ENCODE results near the gene HLF. TPM values are rescaled to one million over a fixed set of nuclear protein-coding genes. Genes with fewer than 3 reads are reported as not detected.

Gene HLF
- total and polyA plus RNA-seq, 2 donors = 0.57 to 1.8 TPM

- Histone ChIP-seq H3K27ac (ENCODE audit: low read depth in 1 of 2, low read length in 1 of 2) (no peak overlapping the region), H3K9me3 (ENCODE audit: control insufficient read depth in 2 of 2, insufficient read depth in 1 of 2, low read length in 1 of 2) (no peaks in the 10 kb centered on the region), H3K4me1 (ENCODE audit: control insufficient read depth in 2 of 2, insufficient read depth in 2 of 2, low read length in 2 of 2) (peaks cover 9 to 12% of the 10 kb centered on the region in 2 donors), H3K36me3 (ENCODE audit: control insufficient read depth in 2 of 2, insufficient read depth in 2 of 2, low read length in 1 of 2) (no peaks in the 10 kb centered on the region), H3K27me3 (ENCODE audit: control insufficient read depth in 2 of 2, insufficient read depth in 1 of 2, low read length in 1 of 2) (no peaks in the 10 kb centered on the region), H3K4me3 (ENCODE audit: low read length in 2 of 2) (no peak overlapping the region)
- WGBS = 98% methylated on average over 2 of the region's 2 CpGs
- no peak for DNase-seq (ENCODE audit: low read depth in 6 of 9, low spot score in 9 of 9)
These were observed 22.3 kb upstream of the HLF start for GRCh38 chr17:55242476-55242875.

- no peak overlapping the region for H3K27ac ChIP-seq (ENCODE audit: low read depth in 1 of 2, low read length in 1 of 2)
- H3K4me3 ChIP-seq (ENCODE audit: low read length in 2 of 2) = no peak overlapping the region
- no peaks in the 10 kb centered on the region for H3K4me1 ChIP-seq (ENCODE audit: control insufficient read depth in 2 of 2, insufficient read depth in 2 of 2, low read length in 2 of 2)
- no peaks in the 10 kb centered on the region for H3K27me3 ChIP-seq (ENCODE audit: control insufficient read depth in 2 of 2, insufficient read depth in 1 of 2, low read length in 1 of 2)
- DNase-seq (ENCODE audit: low read depth in 6 of 9, low spot score in 9 of 9) = no peak
- WGBS = 91% methylated on average over 3 of the region's 3 CpGs
- no peaks in the 10 kb centered on the region for H3K36me3 ChIP-seq (ENCODE audit: control insufficient read depth in 2 of 2, insufficient read depth in 2 of 2, low read length in 1 of 2)
- H3K9me3 ChIP-seq (ENCODE audit: control insufficient read depth in 2 of 2, insufficient read depth in 1 of 2, low read length in 1 of 2) = no peaks in the 10 kb centered on the region
These were observed 18.8 kb upstream of the HLF start for GRCh38 chr17:55245986-55246385.

- Histone ChIP-seq H3K27ac (ENCODE audit: low read depth in 1 of 2, low read length in 1 of 2) (no peak overlapping the region), H3K36me3 (ENCODE audit: control insufficient read depth in 2 of 2, insufficient read depth in 2 of 2, low read length in 1 of 2) (no peaks in the 10 kb centered on the region), H3K4me3 (ENCODE audit: low read length in 2 of 2) (no peak overlapping the region), H3K27me3 (ENCODE audit: control insufficient read depth in 2 of 2, insufficient read depth in 1 of 2, low read length in 1 of 2) (no peaks in the 10 kb centered on the region), H3K9me3 (ENCODE audit: control insufficient read depth in 2 of 2, insufficient read depth in 1 of 2, low read length in 1 of 2) (no peaks in the 10 kb centered on the region), H3K4me1 (ENCODE audit: control insufficient read depth in 2 of 2, insufficient read depth in 2 of 2, low read length in 2 of 2) (no peaks in the 10 kb centered on the region)
- whole genome bisulfite sequencing = 84% methylated on average over 1 of the region's 1 CpG
- no peak for DNase-seq (ENCODE audit: low read depth in 6 of 9, low spot score in 9 of 9)
These were observed 18.2 kb upstream of the HLF start for GRCh38 chr17:55246583-55246982.

GRCh38 chr17:55248077-55248476 is 16.7 kb upstream of the HLF start:
- DNase-seq (ENCODE audit: low read depth in 6 of 9, low spot score in 9 of 9) = no peak
- Histone ChIP-seq H3K27me3 (ENCODE audit: control insufficient read depth in 2 of 2, insufficient read depth in 1 of 2, low read length in 1 of 2) (no peaks in the 10 kb centered on the region), H3K4me3 (ENCODE audit: low read length in 2 of 2) (no peak overlapping the region), H3K9me3 (ENCODE audit: control insufficient read depth in 2 of 2, insufficient read depth in 1 of 2, low read length in 1 of 2) (no peaks in the 10 kb centered on the region), H3K36me3 (ENCODE audit: control insufficient read depth in 2 of 2, insufficient read depth in 2 of 2, low read length in 1 of 2) (no peaks in the 10 kb centered on the region), H3K4me1 (ENCODE audit: control insufficient read depth in 2 of 2, insufficient read depth in 2 of 2, low read length in 2 of 2) (no peaks in the 10 kb centered on the region), H3K27ac (ENCODE audit: low read depth in 1 of 2, low read length in 1 of 2) (no peak overlapping the region)
- WGBS = 89% methylated on average over 2 of the region's 2 CpGs

GRCh38 chr17:55249861-55250260 is 14.9 kb upstream of the HLF start:
- H3K4me1 ChIP-seq (ENCODE audit: control insufficient read depth in 2 of 2, insufficient read depth in 2 of 2, low read length in 2 of 2) = no peaks in the 10 kb centered on the region
- no peaks in the 10 kb centered on the region for H3K36me3 ChIP-seq (ENCODE audit: control insufficient read depth in 2 of 2, insufficient read depth in 2 of 2, low read length in 1 of 2)
- no peak overlapping the region for H3K4me3 ChIP-seq (ENCODE audit: low read length in 2 of 2)
- no peaks in the 10 kb centered on the region for H3K9me3 ChIP-seq (ENCODE audit: control insufficient read depth in 2 of 2, insufficient read depth in 1 of 2, low read length in 1 of 2)
- 99% methylated on average over 7 of the region's 7 CpGs for WGBS
- no peak overlapping the region for H3K27ac ChIP-seq (ENCODE audit: low read depth in 1 of 2, low read length in 1 of 2)
- no peaks in the 10 kb centered on the region for H3K27me3 ChIP-seq (ENCODE audit: control insufficient read depth in 2 of 2, insufficient read depth in 1 of 2, low read length in 1 of 2)
- DNase-seq (ENCODE audit: low read depth in 6 of 9, low spot score in 9 of 9) = no peak

GRCh38 chr17:55254375-55254774 is 10.4 kb upstream of the HLF start:
- H3K4me1 ChIP-seq (ENCODE audit: control insufficient read depth in 2 of 2, insufficient read depth in 2 of 2, low read length in 2 of 2) = no peaks in the 10 kb centered on the region
- WGBS = 95% methylated on average over 6 of the region's 6 CpGs
- no peak for DNase-seq (ENCODE audit: low read depth in 6 of 9, low spot score in 9 of 9)
- H3K36me3 ChIP-seq (ENCODE audit: control insufficient read depth in 2 of 2, insufficient read depth in 2 of 2, low read length in 1 of 2) = no peaks in the 10 kb centered on the region
- no peak overlapping the region for H3K27ac ChIP-seq (ENCODE audit: low read depth in 1 of 2, low read length in 1 of 2)
- H3K27me3 ChIP-seq (ENCODE audit: control insufficient read depth in 2 of 2, insufficient read depth in 1 of 2, low read length in 1 of 2) = no peaks in the 10 kb centered on the region
- no peaks in the 10 kb centered on the region for H3K9me3 ChIP-seq (ENCODE audit: control insufficient read depth in 2 of 2, insufficient read depth in 1 of 2, low read length in 1 of 2)
- H3K4me3 ChIP-seq (ENCODE audit: low read length in 2 of 2) = no peak overlapping the region

- 96% methylated on average over 3 of the region's 3 CpGs for WGBS
- no peaks in the 10 kb centered on the region for H3K36me3 ChIP-seq (ENCODE audit: control insufficient read depth in 2 of 2, insufficient read depth in 2 of 2, low read length in 1 of 2)
- H3K4me1 ChIP-seq (ENCODE audit: control insufficient read depth in 2 of 2, insufficient read depth in 2 of 2, low read length in 2 of 2) = peaks cover under 1 to 2% of the 10 kb centered on the region in 2 donors
- no peaks in the 10 kb centered on the region for H3K9me3 ChIP-seq (ENCODE audit: control insufficient read depth in 2 of 2, insufficient read depth in 1 of 2, low read length in 1 of 2)
- peaks cover 17 to 29% of the 10 kb centered on the region in 2 donors for H3K27me3 ChIP-seq (ENCODE audit: control insufficient read depth in 2 of 2, insufficient read depth in 1 of 2, low read length in 1 of 2)
- no peak overlapping the region for H3K27ac ChIP-seq (ENCODE audit: low read depth in 1 of 2, low read length in 1 of 2)
- no peak for DNase-seq (ENCODE audit: low read depth in 6 of 9, low spot score in 9 of 9)
- no peak overlapping the region for H3K4me3 ChIP-seq (ENCODE audit: low read length in 2 of 2)
These were observed 6.1 kb upstream of the HLF start for GRCh38 chr17:55258578-55259135.

GRCh38 chr17:55259684-55260111 is 5.1 kb upstream of the HLF start:
- Histone ChIP-seq H3K27ac (ENCODE audit: low read depth in 1 of 2, low read length in 1 of 2) (no peak overlapping the region), H3K36me3 (ENCODE audit: control insufficient read depth in 2 of 2, insufficient read depth in 2 of 2, low read length in 1 of 2) (no peaks in the 10 kb centered on the region), H3K9me3 (ENCODE audit: control insufficient read depth in 2 of 2, insufficient read depth in 1 of 2, low read length in 1 of 2) (no peaks in the 10 kb centered on the region), H3K4me3 (ENCODE audit: low read length in 2 of 2) (no peak overlapping the region), H3K4me1 (ENCODE audit: control insufficient read depth in 2 of 2, insufficient read depth in 2 of 2, low read length in 2 of 2) (peaks cover 8 to 12% of the 10 kb centered on the region in 2 donors), H3K27me3 (ENCODE audit: control insufficient read depth in 2 of 2, insufficient read depth in 1 of 2, low read length in 1 of 2) (peaks cover 26 to 40% of the 10 kb centered on the region in 2 donors)
- 91% methylated on average over 4 of the region's 4 CpGs for WGBS
- no peak for DNase-seq (ENCODE audit: low read depth in 6 of 9, low spot score in 9 of 9)

GRCh38 chr17:55261311-55261710 is 3.4 kb upstream of the HLF start:
- 96% methylated on average over 2 of the region's 2 CpGs for WGBS
- peaks cover 41 to 54% of the 10 kb centered on the region in 2 donors for H3K27me3 ChIP-seq (ENCODE audit: control insufficient read depth in 2 of 2, insufficient read depth in 1 of 2, low read length in 1 of 2)

More at GRCh38 chr17:55261311-55261710, 3.4 kb upstream of the HLF start:
- peaks cover 0 to 2% of the 10 kb centered on the region in 2 donors for H3K9me3 ChIP-seq (ENCODE audit: control insufficient read depth in 2 of 2, insufficient read depth in 1 of 2, low read length in 1 of 2)
- H3K36me3 ChIP-seq (ENCODE audit: control insufficient read depth in 2 of 2, insufficient read depth in 2 of 2, low read length in 1 of 2) = no peaks in the 10 kb centered on the region
- DNase-seq (ENCODE audit: low read depth in 6 of 9, low spot score in 9 of 9) = no peak
- no peak overlapping the region for H3K27ac ChIP-seq (ENCODE audit: low read depth in 1 of 2, low read length in 1 of 2)
- H3K4me1 ChIP-seq (ENCODE audit: control insufficient read depth in 2 of 2, insufficient read depth in 2 of 2, low read length in 2 of 2) = peaks cover 11 to 25% of the 10 kb centered on the region in 2 donors
- no peak overlapping the region for H3K4me3 ChIP-seq (ENCODE audit: low read length in 2 of 2)

Measured in thymus (tissue), 11 donors.